NB4 (cell line): ENCODE data around the gene RAD18.

Source experiments
- CTCF ChIP-seq: IDR thresholded peaks from one replicate; pipeline ENCODE4 v1.5.1; 2012; ENCODE audit warnings: low read depth, low read length
- POLR2A ChIP-seq: IDR thresholded peaks from 2 replicates; pipeline ENCODE4 v1.6.1; 2011; ENCODE audit warnings: mild to moderate bottlenecking; ENCODE audit not compliant: insufficient read length; ENCODE audit errors: extremely low read depth

- TF ChIP-seq CTCF, result no peak
- TF ChIP-seq POLR2A, result no peak
Measured at GRCh38 chr3:8942115-8942514, 21.2 kb downstream of the RAD18 start.
